Sigmoid colon (tissue), 4 donors: ENCODE measurements around the gene SLC16A12.

Source experiments
- CTCF ChIP-seq, 4 experiments: fragments of 450-650 bp in 3 of 4; fragments of 200-600 bp in 1 of 4; IDR thresholded peaks; one replicate each; pipeline ENCODE4 v1.5.1; 2016 to 2019; ENCODE audit warnings: antibody characterized with exemption in 4 of 4, mild to moderate bottlenecking in 3 of 4, moderate library complexity in 2 of 4
- POLR2A ChIP-seq, 2 donors: fragments of 450-650 bp; IDR thresholded peaks; one replicate each; pipeline ENCODE4 v1.6.1; 2016; ENCODE audit warnings: antibody characterized with exemption in 2 of 2, mild to moderate bottlenecking in 2 of 2, moderate library complexity in 2 of 2
- POLR2AphosphoS5 ChIP-seq, 4 donors: sonication (generic); formaldehyde crosslinking; IDR thresholded peaks; one replicate each; pipeline ENCODE4 v1.6.1; 2017; ENCODE audit warnings: antibody characterized with exemption in 4 of 4

GRCh38 chr10:89425000-89425399 lies 110.4 kb downstream of the SLC16A12 start:
- TF ChIP-seq POLR2A (IDR thresholded peaks at IDR 0.05): no peak
- TF ChIP-seq POLR2AphosphoS5 (IDR thresholded peaks at IDR 0.05): no peak
- no peak for TF ChIP-seq CTCF (IDR thresholded peaks at IDR 0.05)
